GM12878 (cell line): ENCODE data around the gene FLACC1.

ENCODE experiments used
- ATF3 ChIP-seq: IDR thresholded peaks from 2 replicates; pipeline ENCODE4 v1.6.1; 2011; ENCODE audit warnings: low read depth, mild to moderate bottlenecking, low read length, moderate library complexity, borderline replicate concordance; ENCODE audit errors: extremely low read depth
- BCL11A ChIP-seq: IDR thresholded peaks from 2 replicates; pipeline ENCODE4 v1.6.1; 2011; ENCODE audit warnings: low read depth, low read length
- CTCF ChIP-seq, 3 experiments: IDR thresholded peaks in 2 of 3; conservative IDR thresholded peaks in 1 of 3; 2 replicates each; pipeline ENCODE4 v1.5.1; 2011; ENCODE audit warnings: low read depth in 3 of 3, low read length in 3 of 3, mild to moderate bottlenecking in 3 of 3, control low read depth in 2 of 3, moderate library complexity in 2 of 3, inconsistent platforms in 1 of 3, mixed read lengths in 1 of 3; ENCODE audit not compliant: control insufficient read depth in 2 of 3, insufficient read depth in 1 of 3; ENCODE audit errors: extremely low read depth in 1 of 3
- FOS ChIP-seq: IDR thresholded peaks from 3 replicates; pipeline ENCODE4 v1.6.1; 2011; ENCODE audit warnings: borderline replicate concordance; ENCODE audit not compliant: insufficient read length; ENCODE audit errors: extremely low read depth
- HDAC2 ChIP-seq: fragments of 200-600 bp; sonication (generic); IDR thresholded peaks from 2 replicates; pipeline ENCODE4 v1.6.1; 2017
- HDAC6 ChIP-seq: fragments of 200-600 bp; sonication (generic); IDR thresholded peaks from one replicate; pipeline ENCODE4 v1.8.0; 2017; ENCODE audit warnings: antibody characterized with exemption; ENCODE audit not compliant: unreplicated experiment
- POLR2AphosphoS2 ChIP-seq: IDR thresholded peaks from 2 replicates; pipeline ENCODE4 v1.6.1; 2011; ENCODE audit warnings: low read depth, mild to moderate bottlenecking, low read length, improper control_type of control experiment, moderate library complexity
- RCOR1 ChIP-seq: conservative IDR thresholded peaks from 2 replicates; pipeline ENCODE4 v1.6.1; 2012; ENCODE audit warnings: low read depth, low read length, improper control_type of control experiment
- SMARCA5 ChIP-seq: fragments of 450-650 bp; IDR thresholded peaks from 2 replicates; pipeline ENCODE4 v1.6.1; 2017; ENCODE audit warnings: mild to moderate bottlenecking
- USF1 ChIP-seq: IDR thresholded peaks from 2 replicates; pipeline ENCODE4 v1.6.1; 2011; ENCODE audit warnings: borderline replicate concordance, low read depth, mild to moderate bottlenecking, moderate library complexity, mixed read lengths, low read length; ENCODE audit not compliant: insufficient read depth; ENCODE audit errors: extremely low read length

- TF ChIP-seq BCL11A (no peak), SMARCA5 (no peak), CTCF (IDR thresholded peaks at IDR 0.05 in 2 of 3, conservative IDR thresholded peaks at IDR 0.05 in 1 of 3; ENCODE audit: control insufficient read depth in 2 of 3, extremely low read depth in 1 of 3, insufficient read depth in 1 of 3, low read depth in 3 of 3, low read length in 3 of 3) (no peak), USF1 (no peak), HDAC2 (no peak), HDAC6 (no peak), RCOR1 (no peak), ATF3 (no peak), POLR2AphosphoS2 (no peak), FOS (no peak)
Measured at GRCh38 chr2:201249889-201250288, 107.3 kb downstream of the FLACC1 start.
